DLD1 (cell line): ENCODE results near the gene TXN2.

Source experiments
- in situ Hi-C: cut with HindIII; loops from 2 replicates; pipeline ENCODE4 v1.10.0; 2017; ENCODE audit warnings: low sequenced_read_pairs

Gene TXN2

DNA sequence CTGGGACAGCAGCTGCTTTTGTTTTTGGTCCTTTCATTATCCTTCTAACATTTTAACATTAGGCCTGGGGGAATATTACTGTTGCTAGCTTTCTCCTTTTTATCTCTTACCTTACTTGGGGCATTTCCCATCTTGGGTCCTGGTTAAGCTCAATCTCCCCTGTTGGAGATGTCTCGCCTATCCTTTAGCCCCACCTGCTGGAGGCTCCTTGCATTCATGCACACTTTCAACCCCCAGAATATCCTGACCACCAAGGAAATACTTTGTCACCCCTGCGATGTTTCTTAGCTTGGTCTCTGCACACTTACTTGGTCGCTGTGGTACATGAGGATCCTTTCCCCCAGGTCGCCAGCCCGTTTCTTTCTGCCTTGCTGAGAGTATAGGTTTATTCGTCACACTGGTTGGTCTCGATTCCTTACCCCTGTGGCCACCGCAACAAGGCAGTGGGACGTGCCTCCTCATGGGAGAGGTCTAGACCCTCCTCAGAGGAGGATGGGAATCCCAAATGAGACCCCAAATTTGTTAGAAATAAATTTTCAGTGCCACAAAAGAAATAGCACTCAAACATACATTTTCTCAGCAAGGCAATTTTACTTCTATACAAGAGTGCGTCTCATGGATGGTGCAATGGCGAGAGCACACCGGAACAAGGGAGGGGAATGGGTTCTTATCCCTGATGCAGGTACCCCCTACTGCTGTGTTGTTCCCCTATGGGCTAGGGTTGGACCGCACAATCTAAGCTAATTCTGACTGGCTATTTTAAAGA lies 5.4 kb upstream of the TXN2 start:
- in situ Hi-C loops: no loop called here

DNA sequence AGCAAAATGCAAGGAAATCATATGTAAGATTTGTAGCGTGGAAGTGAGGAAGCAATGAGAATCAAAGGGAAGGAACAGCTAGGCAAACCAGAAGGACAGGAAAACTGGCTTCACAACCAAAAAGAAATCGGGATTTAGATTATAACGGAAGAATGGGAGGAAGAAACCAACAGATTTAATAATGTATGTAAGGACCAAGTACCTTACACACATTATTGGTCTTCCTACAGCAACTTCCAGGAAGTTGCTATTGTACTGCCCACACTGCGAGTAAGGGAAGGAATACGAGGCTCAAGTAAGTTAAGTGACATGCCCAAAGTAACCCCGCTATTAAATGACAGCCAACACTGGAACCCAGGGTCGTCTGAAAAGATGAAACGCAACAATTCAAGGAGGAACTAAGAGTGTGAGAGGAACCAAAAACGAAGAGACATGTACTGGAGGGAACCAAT lies 473 bp downstream of the TXN2 start:
- in situ Hi-C loops: no loop called here

DNA sequence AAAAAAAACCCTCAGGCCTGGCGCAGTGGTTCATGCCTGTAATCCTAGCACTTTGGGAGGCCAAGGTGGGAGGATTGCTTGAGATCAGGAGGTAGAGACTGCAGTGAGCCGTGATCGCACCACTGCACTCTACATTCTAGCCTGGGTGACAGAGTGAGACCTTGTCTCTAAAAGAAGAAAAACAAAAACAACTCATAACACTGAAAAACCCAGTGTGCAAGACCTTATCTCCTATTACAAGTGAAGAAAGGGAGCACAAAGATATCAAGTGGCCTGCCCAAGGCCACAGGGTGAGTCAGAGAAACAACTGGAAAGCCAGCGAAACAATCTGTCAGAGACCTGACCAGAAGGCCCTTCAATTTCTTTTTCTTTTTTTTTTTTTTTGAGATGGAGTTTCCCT lies 2.5 kb downstream of the TXN2 start:
- in situ Hi-C loops: no loop called here

DNA sequence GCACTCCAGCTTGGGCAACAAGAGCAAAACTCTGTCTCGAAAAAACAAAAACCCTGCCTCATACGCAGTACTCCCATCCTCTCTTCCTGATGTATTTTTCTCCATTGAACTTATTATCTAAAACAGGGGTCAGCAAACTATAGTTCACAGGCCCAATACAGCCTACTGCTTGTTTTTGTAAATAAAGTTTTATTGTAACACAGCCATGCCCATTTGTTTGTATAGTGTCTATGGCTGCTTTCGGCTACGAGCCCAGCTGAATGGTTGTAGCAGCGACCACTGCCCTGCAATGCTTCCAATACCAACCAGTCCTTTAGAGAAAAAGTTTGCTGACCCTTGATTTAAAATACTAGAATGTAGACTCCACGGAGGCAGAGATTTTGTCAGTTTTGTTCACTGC lies 6.1 kb downstream of the TXN2 start:
- in situ Hi-C loops: no loop called here

DNA sequence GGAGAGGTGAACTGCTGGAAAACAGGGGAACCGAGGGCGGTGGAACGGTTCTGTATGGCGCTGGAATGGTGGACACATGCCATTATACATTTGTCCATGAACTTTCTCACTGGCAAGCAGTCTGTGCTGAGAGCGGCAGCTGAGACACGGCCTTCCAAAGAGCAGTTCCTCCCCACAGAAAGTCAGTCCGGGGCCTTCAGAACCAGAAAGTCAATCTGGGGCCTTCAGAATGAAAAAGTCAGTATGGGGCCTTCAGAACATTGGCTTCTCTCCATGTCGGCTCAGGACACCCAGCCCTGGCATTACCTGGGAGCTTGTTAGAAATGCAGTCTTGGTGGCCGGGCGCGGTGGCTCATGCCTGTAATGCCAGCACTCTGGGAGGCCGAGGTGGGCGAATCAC lies 8.8 kb downstream of the TXN2 start:
- in situ Hi-C loops: no loop called here

DNA sequence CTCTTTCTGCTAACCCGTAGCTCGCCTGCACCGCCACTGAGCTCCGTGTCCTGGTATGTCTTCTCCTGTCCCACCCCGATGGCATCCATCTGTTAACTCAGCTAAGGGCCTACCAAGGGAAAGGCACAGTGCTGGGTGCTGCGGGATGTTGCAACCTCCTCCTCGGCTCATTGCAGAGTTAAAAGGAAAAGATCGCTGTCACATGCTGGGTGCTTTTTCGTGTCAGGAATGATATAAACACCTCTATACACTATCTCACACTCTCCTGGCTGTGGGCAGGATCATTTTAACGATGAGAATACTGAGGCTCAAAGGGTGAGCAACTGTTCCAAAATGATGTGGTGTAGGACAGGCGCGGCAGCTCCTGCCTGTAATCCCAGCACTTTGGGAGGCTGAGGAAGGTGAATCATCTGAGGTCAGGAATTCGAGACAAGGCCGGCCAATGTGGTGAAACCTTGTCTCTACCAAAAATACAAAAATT lies 10.1 kb downstream of the TXN2 start:
- in situ Hi-C loops: no loop called here

DNA sequence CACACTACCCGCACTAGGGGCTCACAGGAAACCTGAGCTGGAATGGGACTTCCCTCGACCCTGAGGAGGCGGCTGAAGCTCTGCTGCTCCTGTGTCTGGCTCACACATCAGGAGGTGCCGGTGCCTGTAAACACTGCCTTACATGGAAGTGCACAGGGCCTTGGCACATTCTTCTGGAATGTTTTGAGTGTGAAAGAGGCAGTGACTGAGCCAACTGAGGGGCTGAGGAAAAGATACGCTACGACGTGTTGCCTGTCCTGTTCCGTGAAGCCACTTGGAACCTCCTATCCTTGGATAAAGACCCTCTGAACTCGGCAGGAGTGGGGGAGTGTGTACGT lies 10.5 kb downstream of the TXN2 start:
- in situ Hi-C loops: no loop called here

DNA sequence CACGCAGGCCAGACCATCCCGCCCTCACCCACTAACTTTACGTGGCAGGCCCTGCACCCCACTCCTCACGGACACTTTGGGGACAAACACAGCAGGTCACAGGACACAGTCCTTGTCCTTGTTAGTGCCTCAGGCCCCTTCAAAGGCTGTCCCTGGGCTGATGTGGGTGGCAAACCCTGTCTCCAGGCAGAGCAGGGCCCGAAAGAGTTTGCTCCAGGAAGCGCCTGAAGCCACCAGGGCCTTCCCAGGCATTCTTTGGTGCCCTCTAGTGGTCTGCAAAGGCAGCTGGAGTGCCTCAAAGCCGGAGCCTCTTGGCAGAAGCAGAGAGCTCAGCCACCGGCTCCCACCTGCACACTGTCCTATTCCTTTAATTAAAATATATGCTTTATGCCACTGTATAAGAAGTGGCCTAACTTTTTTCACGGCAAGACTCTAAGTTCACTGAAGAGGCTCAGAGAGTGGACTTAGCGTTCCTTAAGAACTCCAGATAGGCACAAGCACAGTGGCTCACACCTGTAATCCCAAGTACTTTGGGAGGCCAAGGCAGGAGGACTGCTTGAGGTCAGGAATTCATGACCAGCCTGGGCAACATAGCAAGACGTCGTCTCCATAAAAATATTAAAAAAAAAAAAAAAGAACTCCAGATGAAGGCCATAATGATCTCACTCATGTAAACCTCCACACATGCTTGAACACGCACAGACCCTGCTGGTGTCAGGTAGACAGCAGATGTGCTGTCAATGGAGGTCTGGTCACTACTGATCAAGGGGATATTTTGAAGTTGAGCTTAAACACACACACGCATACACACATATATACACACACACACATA lies 11.1 kb downstream of the TXN2 start:
- in situ Hi-C loops: no loop called here

DNA sequence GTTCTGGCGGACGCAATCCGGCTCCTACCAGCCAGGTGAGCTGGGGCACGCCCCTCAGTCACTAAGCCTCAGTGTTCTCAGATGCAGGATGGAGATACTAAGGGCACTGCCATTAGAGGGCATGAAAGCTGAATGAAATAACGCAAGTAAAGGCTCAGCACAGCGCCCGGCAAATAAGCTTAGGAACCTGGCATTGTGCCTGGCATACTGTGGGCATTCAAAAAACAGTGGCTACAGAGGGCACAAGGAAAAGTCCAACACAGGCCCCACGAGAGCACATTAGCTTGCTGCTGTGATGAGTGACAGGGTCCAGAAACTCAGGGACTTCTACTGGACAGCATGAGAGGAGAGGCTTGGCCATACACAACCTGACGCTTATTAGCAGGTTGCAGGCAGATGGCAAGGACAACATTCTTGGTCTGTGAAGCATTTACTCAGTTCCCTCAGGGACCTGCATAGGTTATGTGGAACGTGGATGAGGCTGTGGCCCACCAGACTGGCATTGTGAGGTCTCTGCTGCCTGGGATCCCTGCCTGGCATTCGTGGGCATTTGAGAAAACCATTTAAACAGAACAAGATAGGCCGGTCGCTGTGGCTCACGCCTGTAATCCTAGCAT lies 12.2 kb downstream of the TXN2 start:
- in situ Hi-C loops: no loop called here

DNA sequence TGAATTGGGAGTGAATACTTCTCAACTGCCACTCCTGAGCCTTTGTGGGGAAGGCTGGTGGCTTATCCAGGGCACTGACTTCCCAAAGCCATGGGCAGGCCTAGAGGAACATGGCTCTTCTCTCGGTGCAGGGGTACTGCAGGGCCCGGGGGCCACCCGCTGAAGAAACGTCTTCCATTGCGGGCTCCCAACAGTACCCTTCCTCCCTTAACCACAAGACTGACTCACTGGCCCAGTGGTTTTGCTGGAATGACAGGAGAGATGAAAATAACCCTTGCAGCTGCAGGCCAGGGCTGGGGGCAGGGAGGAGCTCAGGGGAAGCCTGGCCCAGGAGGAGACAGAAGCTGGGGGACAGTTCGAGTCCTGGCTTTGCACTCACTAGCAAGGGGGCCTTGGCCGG lies 13.5 kb downstream of the TXN2 start:
- in situ Hi-C loops: no loop called here

DNA sequence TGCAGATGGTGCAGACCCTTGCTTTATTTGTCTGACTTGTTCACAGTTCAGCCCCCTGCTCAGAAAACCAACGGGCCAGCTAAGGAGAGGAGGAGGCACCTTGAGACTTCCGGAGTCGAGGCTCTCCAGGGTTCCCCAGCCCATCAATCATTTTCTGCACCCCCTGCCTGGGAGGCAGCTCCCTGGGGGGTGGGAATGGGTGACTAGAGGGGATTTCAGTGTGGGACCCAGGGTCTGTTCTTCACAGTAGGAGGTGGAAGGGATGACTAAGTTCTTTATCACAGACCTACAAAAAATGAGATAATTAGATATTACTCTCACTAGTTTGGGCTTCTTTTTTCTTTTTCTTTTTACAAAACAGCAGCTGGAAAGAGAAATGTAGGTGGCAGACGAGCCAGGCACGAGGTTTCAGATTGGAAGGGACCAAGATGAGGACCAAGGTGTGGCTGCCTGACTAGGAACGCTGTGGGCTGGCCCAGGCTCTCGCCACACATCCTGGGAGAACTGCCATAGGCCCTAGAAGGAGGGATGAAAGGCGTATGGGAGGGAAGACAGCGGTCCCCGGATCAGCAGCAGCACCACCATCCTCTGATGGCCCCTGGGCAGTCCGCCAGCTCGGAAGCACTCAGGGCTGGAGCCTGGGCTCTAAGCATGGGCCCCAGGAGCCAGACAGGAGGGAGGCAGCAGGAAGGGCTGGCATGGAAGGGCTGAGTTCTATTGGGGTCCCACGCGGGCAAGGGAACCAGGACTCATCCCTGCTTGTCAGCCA lies 14.2 kb downstream of the TXN2 start:
- in situ Hi-C loops: no loop called here

DNA sequence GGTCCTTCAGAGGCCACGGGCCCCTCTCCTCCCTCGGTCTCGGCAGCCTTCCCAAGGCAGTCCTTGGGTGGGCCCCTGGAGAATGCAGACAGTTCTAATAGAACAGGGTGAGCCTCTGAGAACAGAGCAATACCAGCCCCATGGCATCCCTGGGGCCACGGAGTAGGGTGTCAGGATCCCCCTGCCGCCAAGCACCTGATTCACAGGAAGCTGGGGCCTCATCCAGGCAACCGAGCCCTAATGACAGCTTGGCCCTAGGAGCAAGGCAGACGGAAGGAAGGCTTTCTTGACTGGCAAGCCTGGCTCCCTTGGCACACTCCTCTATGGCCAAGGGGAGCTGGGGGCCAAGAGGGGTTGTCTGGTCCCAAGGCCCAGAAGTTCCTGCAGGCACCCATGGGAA lies 15.2 kb downstream of the TXN2 start:
- in situ Hi-C loops: no loop called here

DNA sequence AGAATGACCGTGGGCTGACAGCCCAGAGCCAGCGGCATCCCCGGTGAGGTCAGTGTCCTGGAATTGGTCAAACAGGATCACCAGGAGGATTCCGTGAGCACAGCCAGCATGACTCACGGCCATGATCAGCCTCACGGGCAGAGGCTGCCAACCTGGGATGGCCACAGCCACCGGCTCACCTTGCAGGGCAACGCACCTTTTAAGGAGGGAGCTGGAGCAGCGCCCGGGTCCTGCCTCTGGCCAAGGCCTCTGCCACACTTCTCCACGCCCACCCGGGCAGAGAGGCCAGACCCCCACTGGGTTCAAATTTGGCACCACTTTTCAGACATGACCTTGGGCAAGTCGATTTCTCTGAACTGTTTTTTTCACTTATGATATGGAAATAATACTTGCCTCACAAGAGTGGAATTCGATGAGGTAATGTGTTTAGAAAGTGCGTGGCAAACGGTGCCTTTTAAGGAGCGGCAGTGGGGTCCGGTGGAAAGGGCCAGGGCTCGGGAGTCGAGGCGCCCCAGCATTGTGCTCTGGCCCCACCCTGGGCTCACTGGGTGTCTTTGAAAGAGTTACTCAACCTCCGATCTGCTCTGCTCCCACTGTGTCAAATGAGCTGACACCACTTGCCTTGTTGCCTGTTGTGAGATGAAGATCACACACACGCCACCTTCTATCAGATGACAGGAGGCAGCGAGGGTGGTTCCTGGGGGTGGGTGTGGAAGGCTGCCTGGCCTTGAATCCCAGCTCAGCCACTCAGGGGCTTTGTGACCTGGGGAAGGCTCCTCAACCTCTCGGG lies 16.0 kb downstream of the TXN2 start:
- in situ Hi-C loops: no loop called here

DNA sequence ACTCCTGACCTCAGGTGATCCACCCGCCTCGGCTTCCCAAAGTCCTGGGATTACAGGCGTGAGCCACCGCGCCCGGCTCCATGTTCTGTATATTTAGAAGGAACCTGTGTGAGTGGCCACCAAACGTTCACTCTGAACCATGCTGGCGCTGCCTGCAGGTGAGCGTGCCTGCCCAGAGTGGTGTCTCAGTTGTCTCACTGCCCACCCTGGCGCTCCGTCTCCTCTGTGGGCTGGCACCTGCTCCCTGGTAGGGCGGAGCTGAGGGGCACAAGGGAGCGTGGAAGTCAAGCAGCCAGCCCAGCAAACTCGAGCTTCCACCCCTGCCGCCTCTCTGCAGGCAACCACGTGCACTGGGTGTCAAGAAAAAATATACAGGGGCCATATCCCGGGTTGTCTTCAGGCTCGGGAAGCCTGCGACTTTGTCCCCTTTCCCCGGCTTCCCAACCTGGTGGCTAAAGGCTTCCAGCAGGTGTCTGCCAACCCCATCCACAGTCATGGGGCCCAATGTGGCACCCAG lies 16.7 kb downstream of the TXN2 start:
- in situ Hi-C loops: no loop called here

DNA sequence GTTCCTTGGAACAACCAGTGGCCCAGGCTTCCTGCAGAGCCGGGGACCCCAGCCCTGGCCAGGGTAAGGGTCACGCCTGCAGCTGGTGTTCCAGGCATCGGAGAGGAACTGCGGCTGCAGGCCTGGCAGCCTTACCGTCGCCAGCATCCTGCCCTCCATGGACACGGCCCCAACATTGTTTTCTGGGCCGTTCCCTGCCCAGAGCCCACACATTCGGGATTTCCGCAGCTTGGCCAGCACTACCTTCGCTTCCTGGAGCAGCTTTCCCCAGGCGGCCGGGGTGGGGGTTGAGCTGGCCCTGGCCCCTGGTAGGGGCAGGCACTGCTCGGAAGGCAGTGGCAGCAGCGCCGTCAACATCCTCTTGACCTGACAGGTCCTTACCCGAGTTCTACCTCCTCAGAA lies 17.7 kb downstream of the TXN2 start:
- in situ Hi-C loops: no loop called here

DNA sequence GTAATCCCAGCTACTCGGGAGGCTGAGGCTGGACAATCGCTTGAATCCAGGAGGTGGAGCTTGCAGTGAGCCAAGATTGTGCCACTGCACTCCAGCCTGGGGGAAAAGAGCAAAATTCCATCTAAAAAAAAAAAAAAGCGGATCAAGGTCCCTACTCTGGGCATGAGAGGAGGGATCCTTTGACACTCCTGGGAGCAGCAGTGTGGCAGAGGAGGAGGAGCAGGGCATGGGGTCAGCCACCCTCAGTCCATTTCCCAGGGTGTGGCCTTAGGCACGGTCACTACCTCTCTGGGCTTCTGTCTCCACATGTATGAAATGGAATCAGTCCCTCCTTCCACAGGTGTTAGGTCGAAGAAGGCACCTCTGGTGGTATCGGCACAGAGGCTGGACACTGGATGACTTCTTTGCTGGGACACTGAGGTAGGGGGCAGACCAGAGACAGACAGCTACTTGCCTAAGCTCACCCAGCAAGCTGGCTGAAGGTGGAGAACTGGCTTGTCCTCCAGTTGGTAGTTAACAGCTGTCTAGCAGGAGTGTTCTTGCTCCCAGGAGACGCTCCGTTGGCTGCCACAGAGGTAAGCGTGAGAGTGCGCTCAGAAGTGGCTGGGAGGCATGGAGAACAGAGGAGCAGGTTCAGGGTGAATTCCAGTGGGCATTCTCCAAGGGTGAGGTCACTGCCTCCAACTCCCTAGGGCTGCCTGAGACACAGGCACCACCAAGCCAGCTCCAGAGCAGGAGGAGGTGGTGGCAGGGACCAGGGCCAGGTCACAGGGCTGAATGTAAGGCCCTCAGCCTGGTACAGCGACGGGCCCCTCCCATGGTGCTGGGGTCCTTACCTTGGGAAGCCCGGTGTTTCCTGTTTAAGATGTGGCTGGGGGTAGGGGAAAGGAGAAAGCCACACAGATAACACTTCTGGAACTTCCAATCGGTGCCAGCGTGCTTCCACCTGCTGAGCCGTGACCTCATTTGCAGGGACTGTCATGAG lies 19.5 kb downstream of the TXN2 start:
- in situ Hi-C loops: no loop called here

DNA sequence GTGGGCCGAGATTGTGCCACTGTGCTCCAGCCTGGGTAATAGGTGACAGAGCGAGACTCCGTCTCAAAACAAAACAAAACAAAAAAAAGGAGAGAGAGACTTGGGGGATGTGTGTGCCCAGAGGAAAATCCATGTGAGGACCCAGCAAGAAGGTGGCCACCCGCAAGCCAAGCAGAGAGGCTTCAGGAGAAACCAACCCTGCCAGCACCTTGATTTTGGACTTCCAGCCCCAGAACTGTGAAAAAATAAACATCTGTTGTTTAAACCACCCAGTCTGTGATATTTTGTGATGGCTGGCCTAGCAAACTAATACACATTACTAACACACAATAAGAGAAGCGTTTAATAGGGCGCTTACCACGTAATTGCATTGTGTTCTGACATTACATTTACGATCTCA lies 21.2 kb downstream of the TXN2 start:
- in situ Hi-C loops: no loop called here

DNA sequence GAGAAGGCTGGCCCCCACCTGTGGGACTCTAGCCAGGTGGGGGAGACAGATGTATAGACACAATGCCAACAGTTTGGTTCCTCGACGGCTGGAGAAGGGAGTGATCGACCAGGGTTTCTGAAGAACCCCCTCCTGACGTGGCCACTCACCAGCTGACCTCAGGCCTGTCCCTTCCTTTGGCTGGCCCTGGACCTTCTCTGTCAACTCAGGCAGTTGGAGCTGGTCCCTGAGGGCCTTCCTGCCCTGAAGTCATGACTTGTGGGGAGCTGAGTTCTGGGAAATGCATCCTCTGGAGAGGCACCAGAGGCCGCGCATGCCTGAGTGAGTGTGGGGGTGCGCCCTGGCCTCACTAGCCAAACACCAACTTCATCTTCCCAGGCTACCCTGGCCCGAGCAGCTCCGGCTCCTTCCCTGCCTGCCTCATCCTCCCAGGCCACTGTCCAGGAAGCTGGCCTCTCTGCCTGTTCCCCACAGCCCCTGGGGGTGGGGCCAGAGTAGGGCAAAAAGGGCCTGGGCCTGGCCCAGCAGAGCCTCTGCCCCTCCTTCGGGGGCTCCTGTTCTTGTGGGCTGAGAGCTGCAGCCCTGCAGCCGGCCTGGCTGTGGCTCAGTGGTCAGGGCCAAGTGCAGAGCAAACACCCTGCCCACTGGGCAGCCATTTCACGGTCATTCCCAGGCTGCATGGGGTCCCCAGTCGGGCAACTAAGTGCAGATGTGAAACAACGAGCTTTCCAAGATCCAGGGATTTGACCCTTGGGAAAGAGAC lies 23.6 kb downstream of the TXN2 start:
- in situ Hi-C loops: no loop called here
